H1 (cell line): ENCODE measurements around the gene FCRL6. TPM values are rescaled to one million over a fixed set of nuclear protein-coding genes. Genes with fewer than 3 reads are reported as not detected.

Experiments
- CTCF ChIA-PET: fragments of 300-600 bp; sonication (Branson Sonifier 250); formaldehyde crosslinking; loops from one replicate; lab custom pipeline; 2021; ENCODE audit not compliant: partially characterized antibody; lab: Charles Lee
- POLR2A ChIA-PET: fragments of 300-600 bp; sonication (Branson Sonifier 250); formaldehyde crosslinking; loops from one replicate; lab custom pipeline; 2021; ENCODE audit warnings: inconsistent platforms; ENCODE audit not compliant: partially characterized antibody; lab: Charles Lee
- DNase-seq, 2 experiments: peaks; one replicate each; pipeline versions ENCODE4 v3.0.0 to v3.0.0-alpha.2; 2010 to 2022; ENCODE audit warnings: low spot score in 2 of 2, low read depth in 1 of 2, mixed read lengths in 1 of 2
- FAIRE-seq: peaks from 2 replicates; lab custom pipeline; 2011; peaks lifted over from hg19 to GRCh38; lab: Jason Lieb, UNC
- H2AFZ ChIP-seq: 2 replicates; pipeline ENCODE4 v1.8.1; 2012; ENCODE audit warnings: low read length, inconsistent platforms
- H2AK5ac ChIP-seq: 2 replicates; pipeline ENCODE4 v1.6.1; 2013; ENCODE audit warnings: low read depth, low read length
- H2BK120ac ChIP-seq: replicated peaks from 2 replicates; pipeline ENCODE3; 2013; ENCODE audit warnings: low read depth, low read length, inconsistent platforms
- H2BK12ac ChIP-seq: 2 replicates; pipeline ENCODE4 v1.6.1; 2013; ENCODE audit warnings: low read depth, low read length
- H2BK15ac ChIP-seq: 2 replicates; pipeline ENCODE4 v1.6.1; 2013; ENCODE audit warnings: low read length
- H2BK20ac ChIP-seq: 2 replicates; pipeline ENCODE4 v1.6.1; 2013; ENCODE audit warnings: low read length
- H2BK5ac ChIP-seq: 2 replicates; pipeline ENCODE4 v1.6.1; 2013; ENCODE audit warnings: low read depth, low read length
- H3K14ac ChIP-seq: 2 replicates; pipeline ENCODE4 v1.6.1; 2013; ENCODE audit warnings: inconsistent platforms; ENCODE audit not compliant: insufficient read length
- H3K18ac ChIP-seq: 2 replicates; pipeline ENCODE4 v1.6.1; 2013; ENCODE audit warnings: low read length; ENCODE audit errors: extremely low read depth
- H3K23ac ChIP-seq: 2 replicates; pipeline ENCODE4 v1.6.1; 2013; ENCODE audit warnings: inconsistent platforms; ENCODE audit not compliant: insufficient read length
- H3K23me2 ChIP-seq: 2 replicates; pipeline ENCODE4 v1.6.1; 2013; ENCODE audit warnings: low read depth, low read length
- H3K27ac ChIP-seq: 2 replicates; pipeline ENCODE4 v1.6.1; 2011; ENCODE audit warnings: low read depth, low read length, inconsistent platforms
- H3K27me3 ChIP-seq, 4 experiments: replicated peaks in 1 of 4; 1 replicate in 1 of 4; 2 replicates in 3 of 4; pipeline versions ENCODE4 v1.6.1 to v1.8.1; 2011 to 2013; ENCODE audit warnings: low read length in 3 of 4, mild to moderate bottlenecking in 3 of 4, inconsistent platforms in 2 of 4, mixed read lengths in 2 of 4, moderate library complexity in 1 of 4; ENCODE audit not compliant: control insufficient read depth in 3 of 4, insufficient read depth in 3 of 4; ENCODE audit errors: extremely low read depth in 1 of 4
- H3K36me3 ChIP-seq, 4 experiments: 2 replicates each; pipeline versions ENCODE4 v1.6.1 to v1.8.1; 2011 to 2013; ENCODE audit warnings: mild to moderate bottlenecking in 4 of 4, low read length in 3 of 4, moderate library complexity in 2 of 4, control low read depth in 1 of 4, inconsistent platforms in 1 of 4; ENCODE audit not compliant: insufficient read depth in 4 of 4, control insufficient read depth in 2 of 4
- H3K4ac ChIP-seq: replicated peaks from 2 replicates; pipeline ENCODE3; 2013; ENCODE audit warnings: low read length, low read depth, mixed read lengths, inconsistent platforms; ENCODE audit not compliant: insufficient read length
- H3K4me1 ChIP-seq, 4 experiments: replicated peaks in 1 of 4; 1 replicate in 1 of 4; 2 replicates in 3 of 4; pipeline versions ENCODE4 v1.6.1 to v1.8.1; 2011 to 2013; ENCODE audit warnings: low read length in 3 of 4, inconsistent platforms in 2 of 4, mixed read lengths in 1 of 4; ENCODE audit not compliant: insufficient read depth in 4 of 4, control insufficient read depth in 3 of 4
- H3K4me2 ChIP-seq, 2 experiments: 2 replicates each; pipeline versions ENCODE4 v1.6.1 to v1.8.1; 2011 to 2013; ENCODE audit warnings: low read depth in 2 of 2, low read length in 2 of 2, control low read depth in 1 of 2, inconsistent platforms in 1 of 2, mild to moderate bottlenecking in 1 of 2; ENCODE audit not compliant: insufficient read depth in 1 of 2
- H3K4me3 ChIP-seq, 4 experiments: fragments of 200-600, 300-600 bp in 1 of 4; sonication (generic), shearing (Covaris generic), sonication (Bioruptor Twin) in 1 of 4; 2 replicates each; pipeline versions ENCODE4 v1.5.1 to v1.8.1; 2011 to 2016; ENCODE audit warnings: low read length in 4 of 4, low read depth in 3 of 4, control low read depth in 2 of 4, inconsistent platforms in 2 of 4, mild to moderate bottlenecking in 2 of 4, mixed read lengths in 1 of 4, moderate library complexity in 1 of 4; ENCODE audit not compliant: insufficient read depth in 2 of 4; ENCODE audit errors: extremely low read depth in 1 of 4
- H3K56ac ChIP-seq: replicated peaks from 2 replicates; pipeline ENCODE3; 2013; ENCODE audit warnings: low read depth, mild to moderate bottlenecking, mixed read lengths, low read length, inconsistent platforms; ENCODE audit not compliant: insufficient read length
- H3K79me1 ChIP-seq: 2 replicates; pipeline ENCODE4 v1.6.1; 2013; ENCODE audit warnings: low read depth, low read length, control low read depth
- H3K79me2 ChIP-seq, 2 experiments: 2 replicates each; pipeline versions ENCODE4 v1.6.1 to v1.8.1; 2012 to 2013; ENCODE audit warnings: low read length in 2 of 2, mild to moderate bottlenecking in 2 of 2, inconsistent platforms in 1 of 2; ENCODE audit not compliant: insufficient read depth in 2 of 2, control insufficient read depth in 1 of 2
- H3K9ac ChIP-seq, 4 experiments: replicated peaks in 1 of 4; 1 replicate in 1 of 4; 2 replicates in 3 of 4; pipeline versions ENCODE4 v1.6.1 to v1.8.1; 2011 to 2013; ENCODE audit warnings: low read depth in 3 of 4, low read length in 3 of 4, control low read depth in 2 of 4, mild to moderate bottlenecking in 2 of 4, moderate library complexity in 2 of 4, inconsistent platforms in 1 of 4; ENCODE audit errors: extremely low read depth in 1 of 4
- H3K9me3 ChIP-seq, 2 experiments: 2 replicates each; pipeline versions ENCODE4 v1.6.1 to v1.8.1; 2012 to 2013; ENCODE audit warnings: mild to moderate bottlenecking in 2 of 2, moderate library complexity in 2 of 2, control low read depth in 1 of 2, inconsistent platforms in 1 of 2, low read depth in 1 of 2, low read length in 1 of 2, mixed read lengths in 1 of 2; ENCODE audit not compliant: insufficient read depth in 2 of 2
- H4K20me1 ChIP-seq, 2 experiments: replicated peaks in 1 of 2; 2 replicates each; pipeline versions ENCODE3 to v1.8.1; 2011 to 2013; ENCODE audit warnings: inconsistent platforms in 2 of 2, low read length in 2 of 2, mild to moderate bottlenecking in 1 of 2; ENCODE audit not compliant: insufficient read depth in 2 of 2, control insufficient read depth in 1 of 2
- H4K5ac ChIP-seq: 2 replicates; pipeline ENCODE4 v1.6.1; 2013; ENCODE audit warnings: low read length, low read depth, mixed read lengths, inconsistent platforms; ENCODE audit not compliant: insufficient read length
- H4K8ac ChIP-seq: 2 replicates; pipeline ENCODE4 v1.8.0; 2013; ENCODE audit warnings: mild to moderate bottlenecking, moderate library complexity, low read length, inconsistent platforms; ENCODE audit not compliant: insufficient read depth; ENCODE audit errors: extremely low read depth
- H4K91ac ChIP-seq: replicated peaks from 2 replicates; pipeline ENCODE3; 2013; ENCODE audit warnings: low read length, mixed read lengths, inconsistent platforms; ENCODE audit not compliant: insufficient read length
- CBX8 ChIP-seq: fragments of 300-800, 300-1000 bp; sonication (generic); IDR thresholded peaks from 2 replicates; pipeline ENCODE4 v1.7.1; 2016; ENCODE audit warnings: low read depth, low read length, borderline replicate concordance
- EGR1 ChIP-seq: IDR thresholded peaks from 2 replicates; pipeline ENCODE4 v1.6.1; 2011; ENCODE audit warnings: low read depth, low read length, borderline replicate concordance
- GTF2F1 ChIP-seq: IDR thresholded peaks from 2 replicates; pipeline ENCODE4 v1.6.1; 2012; ENCODE audit warnings: low read depth, low read length, improper control_type of control experiment, borderline replicate concordance
- JUN ChIP-seq: IDR thresholded peaks from 2 replicates; pipeline ENCODE4 v1.6.1; 2011; ENCODE audit warnings: low read depth, mild to moderate bottlenecking, improper control_type of control experiment, low read length
- KDM1A ChIP-seq: fragments of 200-600, 300-600 bp; sonication (generic); IDR thresholded peaks from 2 replicates; pipeline ENCODE4 v1.7.1; 2016; ENCODE audit warnings: mild to moderate bottlenecking, low read length, borderline replicate concordance
- KDM4A ChIP-seq: IDR thresholded peaks from one replicate; pipeline ENCODE4 v1.7.1; 2012; ENCODE audit warnings: low read depth, mild to moderate bottlenecking, moderate library complexity, low read length, inconsistent platforms; ENCODE audit not compliant: severe bottlenecking
- NANOG ChIP-seq: IDR thresholded peaks from 2 replicates; pipeline ENCODE4 v1.6.1; 2011; ENCODE audit warnings: low read length, low read depth, mild to moderate bottlenecking, inconsistent platforms; ENCODE audit not compliant: insufficient read depth, poor library complexity, severe bottlenecking
- SP2 ChIP-seq: IDR thresholded peaks from 2 replicates; pipeline ENCODE4 v1.6.1; 2012; ENCODE audit warnings: mild to moderate bottlenecking, low read length, inconsistent platforms
- TAF1 ChIP-seq: IDR thresholded peaks from 2 replicates; pipeline ENCODE4 v1.6.1; 2011; ENCODE audit warnings: mild to moderate bottlenecking, low read depth, low read length
- USF2 ChIP-seq: IDR thresholded peaks from 2 replicates; pipeline ENCODE4 v1.6.1; 2011; ENCODE audit warnings: low read length, improper control_type of control experiment
- WGBS, 2 experiments: shearing (Covaris generic) in 1 of 2; methylation state at CpG; one replicate each; pipeline versions ENCODE4 v1.1.6 to v1.1.7; 2013 to 2015; ENCODE audit warnings: low lambda C conversion rate in 2 of 2, mixed read lengths in 2 of 2, inconsistent platforms in 1 of 2, low coverage in 1 of 2, missing lambda C conversion rate in 1 of 2; ENCODE audit not compliant: insufficient replicate concordance in 2 of 2, insufficient coverage in 1 of 2, insufficient read length in 1 of 2; ENCODE audit errors: extremely low coverage in 1 of 2, missing lambda C conversion rate in 1 of 2; 5-methylcytosine and 5-hydroxymethylcytosine counted together
- polyA plus RNA-seq, 7 experiments: library from polyadenylated mRNA; depleted of rRNA in 3 of 7; stranded (reverse) in 5 of 7; unstranded in 2 of 7; fragments of >200 nt in 5 of 7; fragments of 200-250 nt in 2 of 7; gene quantifications; 1 replicate in 5 of 7; 2 replicates in 1 of 7; 4 replicates in 1 of 7; pipeline versions ENCODE4 v1.2.1 to v1.2.3, GENCODE V29; 2011 to 2013; ENCODE audit warnings: missing spikeins in 2 of 7, mixed read lengths in 2 of 7
- total RNA-seq: library from RNA; stranded (reverse); fragmentation: NEBNext Ultra II Directional; extraction: Animal tissue kit (Norgen Biotek cat#: 25700); gene quantifications from 2 replicates; pipeline ENCODE4 v1.2.1, GENCODE V29; 2021
- TF ChIP-seq, protein P1 (sequence below): IDR thresholded peaks from 2 replicates; pipeline ENCODE4 v1.6.1; 2011; ENCODE audit warnings: low read depth, mild to moderate bottlenecking, low read length; ENCODE audit not compliant: insufficient read depth

FCRL6 gene
- total and polyA plus RNA-seq, 2 of the 8 experiments (the other 6 are each of a cell fraction or from before 2014, with no cell fraction given), result not detected

GRCh38 chr1:159771127-159771895 is 30.8 kb upstream of the FCRL6 start:
- no peak for FAIRE-seq
- CTCF ChIA-PET, result no interaction called here
- Histone ChIP-seq H3K56ac (no peak overlapping the region), H3K36me3 (no peaks in the 10 kb centered on the region), H2BK15ac (no peak overlapping the region), H2AFZ (no peak overlapping the region), H3K4me1 (no peaks in the 10 kb centered on the region), H2BK12ac (no peak overlapping the region), H4K20me1 (no peaks in the 10 kb centered on the region), H3K27ac (no peak overlapping the region), H3K14ac (no peak overlapping the region), H3K27me3 (no peaks in the 10 kb centered on the region; a peak in 1 of 7 replicates), H2AK5ac (no peak overlapping the region), H3K9ac (no peak overlapping the region), H2BK20ac (no peak overlapping the region), H4K5ac (no peak overlapping the region), H3K4me2 (no peak overlapping the region), H3K4ac (no peak overlapping the region), H4K91ac (no peak overlapping the region), H3K79me1 (no peaks in the 10 kb centered on the region), H3K23me2 (no peaks in the 10 kb centered on the region), H2BK120ac (no peak overlapping the region), H3K18ac (no peak overlapping the region), H3K4me3 (no peak overlapping the region), H3K9me3 (no peaks in the 10 kb centered on the region), H3K23ac (no peak overlapping the region), H2BK5ac (no peak overlapping the region), H3K79me2 (no peaks in the 10 kb centered on the region), H4K8ac (no peak overlapping the region)
- WGBS, 2 experiments, result 80% methylated on average over 2 of the region's 2 CpGs; no CpG with 5 or more reads in 1 of the 2 experiments
- no peak for DNase-seq
- POLR2A ChIA-PET, result no interaction called here
- TF ChIP-seq KDM4A (no peak), KDM1A (no peak), USF2 (no peak), EGR1 (no peak), CBX8 (no peak), NANOG (no peak), SP2 (no peak), TAF1 (no peak), GTF2F1 (no peak), JUN (no peak)
- TF ChIP-seq, protein P1, sequence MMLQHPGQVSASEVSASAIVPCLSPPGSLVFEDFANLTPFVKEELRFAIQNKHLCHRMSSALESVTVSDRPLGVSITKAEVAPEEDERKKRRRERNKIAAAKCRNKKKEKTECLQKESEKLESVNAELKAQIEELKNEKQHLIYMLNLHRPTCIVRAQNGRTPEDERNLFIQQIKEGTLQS, result no peak
